ENCODE data around the gene CASP8AP2. TPM values are rescaled to one million over a fixed set of nuclear protein-coding genes. Genes with fewer than 3 reads are reported as not detected.
"Not testable (repeated sequence)": the region's sequence is repeated elsewhere in the genome, so short reads cannot be mapped to it uniquely, and the experiment has no call there.

The CASP8AP2 gene
- total RNA-seq, result 13.2 TPM
- long read RNA-seq, partial matches to known transcripts, result 1 of 5 reads
- long read RNA-seq, other reads (novel, unspliced or antisense), result 4 of 5 reads

DNA sequence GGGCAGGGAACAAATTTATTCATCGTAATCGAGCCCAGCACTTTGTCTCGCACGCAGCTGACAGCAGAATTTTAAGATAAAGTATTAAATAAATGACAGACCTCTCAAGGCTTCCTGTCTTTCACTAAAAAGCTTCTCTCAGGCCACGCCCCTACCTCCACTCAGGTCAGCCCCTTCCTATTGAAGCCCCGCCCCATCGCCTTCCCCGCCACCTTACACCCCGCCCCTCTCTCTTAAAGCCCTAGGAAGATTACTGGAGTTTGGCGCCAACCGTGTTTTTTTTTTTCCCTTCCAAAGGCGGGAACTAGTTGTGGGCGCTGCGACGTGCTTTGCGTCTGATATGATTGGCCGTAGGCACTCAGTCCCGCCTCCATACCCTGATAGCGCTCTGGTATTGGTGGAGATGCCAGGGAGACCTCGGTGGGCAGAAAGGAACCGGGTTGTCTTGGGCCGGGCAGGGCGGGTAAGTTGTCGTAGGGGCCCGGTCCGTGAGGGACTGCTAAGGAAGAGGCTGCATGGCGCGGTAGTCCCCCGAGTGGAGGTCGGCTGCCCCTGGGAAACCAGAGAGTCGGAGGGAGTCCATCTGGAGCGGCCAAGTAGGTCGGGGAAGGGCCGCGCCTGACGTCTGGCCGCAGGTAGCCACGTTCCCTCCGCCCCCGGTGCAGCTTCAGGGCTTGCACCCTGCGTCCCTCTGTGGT, at the start of gene CASP8AP2:
CASP8AP2 (plus strand) TSS at position 409 of the 698 bp plus-strand sequence.
- H3K27ac ChIP-seq (replicated peaks), result peak within 1 kb of the TSS; percentile 85
- H3K27me3 ChIP-seq (ENCODE audit: low read depth), result no peaks in the 10 kb centered on the region
- peak within 1 kb of the TSS; percentile 99 for H3K4me3 ChIP-seq
- H3K36me3 ChIP-seq, result peaks cover 17% of the 10 kb centered on the region
- peaks cover 25% of the 10 kb centered on the region for H3K4me1 ChIP-seq
- no peak for TF ChIP-seq CTCF (IDR thresholded peaks at IDR 0.05; ENCODE audit: borderline replicate concordance)
- no peaks in the 10 kb centered on the region for H3K9me3 ChIP-seq (replicated peaks)
- peak; percentile 93 for DNase-seq
- intact Hi-C loops (cut with micrococcal nuclease), result no loop called here

GRCh38 chr6:89781070-89782034, 48.3 kb upstream of the CASP8AP2 start:
- Histone ChIP-seq H3K36me3 (peaks cover 83% of the 10 kb centered on the region), H3K4me1 (no peaks in the 10 kb centered on the region), H3K9me3 (replicated peaks) (peaks cover 9% of the 10 kb centered on the region), H3K27ac (replicated peaks) (no peak overlapping the region), H3K4me3 (no peak overlapping the region), H3K27me3 (ENCODE audit: low read depth) (no peaks in the 10 kb centered on the region)
- TF ChIP-seq CTCF (IDR thresholded peaks at IDR 0.05; ENCODE audit: borderline replicate concordance), result no peak
- no peak for DNase-seq
- intact Hi-C loops (cut with micrococcal nuclease), result no loop called here

- Histone ChIP-seq H3K4me3 (no peak overlapping the region), H3K27ac (replicated peaks) (no peak overlapping the region), H3K27me3 (ENCODE audit: low read depth) (no peaks in the 10 kb centered on the region), H3K36me3 (peaks cover 90% of the 10 kb centered on the region), H3K4me1 (no peaks in the 10 kb centered on the region), H3K9me3 (replicated peaks) (peaks cover 9% of the 10 kb centered on the region)
- no peak for TF ChIP-seq CTCF (IDR thresholded peaks at IDR 0.05; ENCODE audit: borderline replicate concordance)
- DNase-seq, result no peak
- intact Hi-C loops (cut with micrococcal nuclease), result no loop called here
Observed at GRCh38 chr6:89782222-89782621, 47.5 kb upstream of the CASP8AP2 start.

DNA sequence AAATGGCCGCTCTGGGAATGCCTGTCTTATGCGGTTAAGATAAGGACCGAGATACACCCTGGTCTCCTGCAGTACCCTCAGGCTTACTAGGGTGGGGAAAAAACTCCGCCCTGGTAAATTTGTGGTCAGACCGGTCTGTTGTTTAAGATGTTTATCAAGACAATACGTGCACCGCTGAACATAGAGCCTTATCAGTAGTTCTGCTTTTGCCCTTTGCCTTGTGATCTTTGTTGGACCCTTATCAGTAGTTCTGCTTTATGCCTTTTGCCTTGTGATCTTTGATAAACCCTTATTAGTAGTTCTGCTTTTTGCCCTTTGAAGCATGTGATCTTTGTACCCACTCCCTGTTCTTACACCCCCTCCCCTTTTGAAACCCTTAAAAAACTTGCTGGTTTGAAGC, 46.4 kb upstream of the CASP8AP2 start:
- H3K9me3 ChIP-seq (replicated peaks); H3K4me1 ChIP-seq; H3K27ac ChIP-seq (replicated peaks); H3K4me3 ChIP-seq; H3K27me3 ChIP-seq (ENCODE audit: low read depth); DNase-seq; intact Hi-C loops (cut with micrococcal nuclease): not testable (repeated sequence)
- H3K36me3 ChIP-seq, result peaks cover 100% of the 10 kb centered on the region

GRCh38 chr6:89784838-89785237, 44.8 kb upstream of the CASP8AP2 start:
- no peak overlapping the region for H3K4me3 ChIP-seq
- peaks cover 9% of the 10 kb centered on the region for H3K9me3 ChIP-seq (replicated peaks)
- H3K4me1 ChIP-seq, result no peaks in the 10 kb centered on the region
- no peaks in the 10 kb centered on the region for H3K27me3 ChIP-seq (ENCODE audit: low read depth)
- DNase-seq, result no peak
- no peak overlapping the region for H3K27ac ChIP-seq (replicated peaks)
- H3K36me3 ChIP-seq, result peaks cover 100% of the 10 kb centered on the region
- TF ChIP-seq CTCF (IDR thresholded peaks at IDR 0.05; ENCODE audit: borderline replicate concordance), result no peak
- intact Hi-C loops (cut with micrococcal nuclease), result no loop called here
